K562 (cell line): ENCODE results near the gene TNFSF4.

Experiments
- CTCF ChIP-seq, 3 experiments: IDR thresholded peaks in 2 of 3; conservative IDR thresholded peaks in 1 of 3; 2 replicates each; pipeline ENCODE4 v1.5.1; 2011 to 2012; ENCODE audit warnings: low read length in 3 of 3, mild to moderate bottlenecking in 3 of 3, control low read depth in 2 of 3, improper control_type of control experiment in 1 of 3, inconsistent platforms in 1 of 3, low read depth in 1 of 3, mixed read lengths in 1 of 3, moderate library complexity in 1 of 3; ENCODE audit not compliant: insufficient read depth in 2 of 3
- ELF1 ChIP-seq: fragments of 200-800 bp; sonication (Bioruptor generic); IDR thresholded peaks from 2 replicates; pipeline ENCODE4 v1.6.1; 2016; ENCODE audit warnings: missing genetic modification characterization, missing compliant biosample characterization
- EZH2 ChIP-seq: IDR thresholded peaks from 2 replicates; pipeline ENCODE4 v1.6.1; 2012; ENCODE audit warnings: low read depth, mild to moderate bottlenecking, inconsistent platforms, low read length, borderline replicate concordance
- FUS ChIP-seq: fragments of 200-400 bp; formaldehyde crosslinking; optimal IDR thresholded peaks from 2 replicates; pipeline ENCODE3; 2017; ENCODE audit warnings: low read depth, low read length
- HDAC2 ChIP-seq: fragments of 450-650 bp; IDR thresholded peaks from 2 replicates; pipeline ENCODE4 v1.6.1; 2016; ENCODE audit warnings: mild to moderate bottlenecking
- KAT8 ChIP-seq: fragments of 450-650 bp; IDR thresholded peaks from 2 replicates; pipeline ENCODE4 v1.6.1; 2016; ENCODE audit warnings: low read depth, mild to moderate bottlenecking
- KLF6 ChIP-seq: fragments of 250-450 bp; sonication (Bioruptor Pico); IDR thresholded peaks from 2 replicates; pipeline ENCODE4 v1.4.0; 2020; ENCODE audit warnings: mild to moderate bottlenecking, moderate library complexity, borderline replicate concordance
- MAX ChIP-seq: sonication (generic); formaldehyde crosslinking; IDR thresholded peaks from 2 replicates; pipeline ENCODE4 v1.9.0; 2022; ENCODE audit warnings: mild to moderate bottlenecking, missing genetic modification reagents
- PHF8 ChIP-seq: fragments of 200-600 bp; sonication (generic); IDR thresholded peaks from 2 replicates; pipeline ENCODE4 v1.6.1; 2012; ENCODE audit warnings: mixed run types, mild to moderate bottlenecking, inconsistent platforms, low read length, moderate library complexity, borderline replicate concordance
- TARDBP ChIP-seq: fragments of 450-650 bp; IDR thresholded peaks from 2 replicates; pipeline ENCODE4 v1.6.1; 2016
- USF2 ChIP-seq: sonication (generic); formaldehyde crosslinking; IDR thresholded peaks from 2 replicates; pipeline ENCODE4 v1.5.0; 2020; ENCODE audit warnings: missing genetic modification reagents
- ZKSCAN1 ChIP-seq: fragments of 150-350 bp; IDR thresholded peaks from 2 replicates; pipeline ENCODE4 v1.6.1; 2016; ENCODE audit warnings: low read depth, low read length

- TF ChIP-seq CTCF (IDR thresholded peaks at IDR 0.05 in 2 of 3, conservative IDR thresholded peaks at IDR 0.05 in 1 of 3; ENCODE audit: insufficient read depth in 2 of 3, low read depth in 1 of 3, low read length in 3 of 3) (no peak), ELF1 (tag) (no peak), FUS (no peak), KLF6 (CRISPR knock-in tag) (no peak), EZH2 (no peak), USF2 (CRISPR knock-in tag) (no peak), MAX (CRISPR knock-in tag) (no peak), TARDBP (no peak), HDAC2 (no peak), KAT8 (no peak), PHF8 (no peak), ZKSCAN1 (no peak)
Measured at GRCh38 chr1:173163222-173163621, 43.9 kb downstream of the TNFSF4 start.
